Panc1 (cell line): ENCODE data around the gene ANKRD29. TPM values are rescaled to one million over a fixed set of nuclear protein-coding genes. Genes with fewer than 3 reads are reported as not detected.

Experiments
- ATAC-seq: fragments of 200-7000 bp; cut with Tn5 transposase; 2 replicates; pipeline ENCODE4 v1.9.1; 2020; ENCODE audit warnings: mild to moderate bottlenecking, moderate library complexity
- BruUV-seq: library from RNA; stranded (reverse); fragments of 400-500 nt; replicated peaks from 2 replicates; lab custom pipeline; 2021; lab: Mats Ljungman, UMichigan
- CTCF ChIA-PET: fragments of 300-600 bp; sonication (Branson Sonifier 250); formaldehyde crosslinking; loops from one replicate; lab custom pipeline; 2022; ENCODE audit warnings: antibody characterized with exemption; lab: Charles Lee
- POLR2A ChIA-PET: fragments of 300-600 bp; sonication (Branson Sonifier 250); formaldehyde crosslinking; loops from one replicate; lab custom pipeline; 2022; ENCODE audit warnings: antibody characterized with exemption; lab: Charles Lee
- DNase-seq: peaks from one replicate; pipeline ENCODE4 v3.0.0-alpha.2; 2010; ENCODE audit warnings: low read depth, low spot score
- H3K27ac ChIP-seq: 2 replicates; pipeline ENCODE4 v1.5.1; 2011; ENCODE audit warnings: mild to moderate bottlenecking, low read length, inconsistent platforms
- H3K27me3 ChIP-seq: fragments of 200-500 bp; sonication (Bioruptor generic); 2 replicates; pipeline ENCODE4 v1.6.0; 2014; ENCODE audit warnings: low read length, inconsistent platforms; ENCODE audit not compliant: control insufficient read depth, insufficient read depth
- H3K36me3 ChIP-seq: fragments of 200-500 bp; sonication (Bioruptor generic); 2 replicates; pipeline ENCODE4 v1.5.1; 2014; ENCODE audit warnings: inconsistent platforms, mild to moderate bottlenecking, low read length, moderate library complexity; ENCODE audit not compliant: control insufficient read depth, insufficient read depth
- H3K4me1 ChIP-seq: 2 replicates; pipeline ENCODE4 v1.5.1; 2011; ENCODE audit warnings: inconsistent platforms, mild to moderate bottlenecking, low read length, moderate library complexity; ENCODE audit not compliant: control insufficient read depth, insufficient read depth
- H3K4me3 ChIP-seq, 2 experiments: 2 replicates each; pipeline ENCODE4 v1.5.1; 2011 to 2012; ENCODE audit warnings: low read depth in 2 of 2, low read length in 2 of 2, mild to moderate bottlenecking in 2 of 2, inconsistent platforms in 1 of 2, moderate library complexity in 1 of 2
- H3K9me3 ChIP-seq: fragments of 200-500 bp; sonication (Bioruptor generic); 2 replicates; pipeline ENCODE4 v1.5.1; 2014; ENCODE audit warnings: low read depth, mild to moderate bottlenecking, inconsistent platforms, low read length, moderate library complexity; ENCODE audit not compliant: control insufficient read depth, insufficient read depth
- POLR2AphosphoS5 ChIP-seq: IDR thresholded peaks from 2 replicates; pipeline ENCODE4 v1.6.1; 2012; ENCODE audit warnings: mild to moderate bottlenecking, low read depth, low read length, moderate library complexity
- SIN3A ChIP-seq: IDR thresholded peaks from 2 replicates; pipeline ENCODE4 v1.6.1; 2012; ENCODE audit warnings: low read depth, mild to moderate bottlenecking, low read length, moderate library complexity, borderline replicate concordance; ENCODE audit not compliant: insufficient read depth
- TCF7L2 ChIP-seq: IDR thresholded peaks from 2 replicates; pipeline ENCODE4 v1.6.1; 2011; ENCODE audit warnings: mild to moderate bottlenecking, low read depth, low read length, inconsistent platforms
- in situ Hi-C: cut with HindIII; loops from 2 replicates; pipeline ENCODE4 v1.10.0; 2016; ENCODE audit warnings: low sequenced_read_pairs, low pct_unique_long_range_greater_than_20kb
- intact Hi-C: fragments of 100-400 bp; cut with micrococcal nuclease; formaldehyde crosslinking; loops from one replicate; pipeline ENCODE4 v1.10.0; 2022; ENCODE audit not compliant: unreplicated experiment
- total RNA-seq: library from RNA; stranded (reverse); gene quantifications from one replicate; pipeline ENCODE4 v1.2.1, GENCODE V29; 2021; ENCODE audit not compliant: unreplicated experiment
- TF ChIP-seq, protein P1 (sequence below), 2 experiments: IDR thresholded peaks; 2 replicates each; pipeline ENCODE4 v1.6.1; 2011 to 2012; ENCODE audit warnings: low read depth in 2 of 2, control low read depth in 1 of 2, low read length in 1 of 2, mild to moderate bottlenecking in 1 of 2, moderate library complexity in 1 of 2; ENCODE audit not compliant: insufficient read depth in 1 of 2
- TF ChIP-seq, protein P2 (sequence below): fragments of 450-650 bp; IDR thresholded peaks from 2 replicates; pipeline ENCODE4 v1.5.1; 2017; ENCODE audit warnings: mild to moderate bottlenecking

ANKRD29 gene
- total RNA-seq, 1 experiment from 2014 or later: 0.67 TPM

DNA sequence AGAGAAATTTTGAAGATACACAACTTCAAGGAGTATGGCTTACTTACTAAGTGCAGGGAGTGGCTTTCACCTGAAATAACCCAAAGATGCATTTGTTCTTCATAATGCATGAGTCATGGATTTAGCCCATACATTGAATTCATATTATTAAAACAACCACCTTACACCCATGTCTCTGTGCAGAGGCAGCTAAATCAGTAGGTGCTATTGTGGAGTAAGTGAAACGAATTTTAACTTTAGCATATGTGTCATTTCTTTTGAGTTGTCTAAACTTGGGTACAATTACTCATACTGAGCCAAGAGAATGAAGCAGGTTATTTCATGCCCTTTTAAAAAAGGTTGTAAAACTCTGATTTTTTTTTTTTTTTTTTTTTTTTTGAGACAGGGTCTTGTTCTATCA, 11.0 kb upstream of the ANKRD29 start:
- Histone ChIP-seq H3K36me3 (no peaks in the 10 kb centered on the region), H3K27me3 (peaks cover 7% of the 10 kb centered on the region; the same call in 1 of the 2 replicates), H3K4me1 (no peaks in the 10 kb centered on the region), H3K9me3 (no peaks in the 10 kb centered on the region), H3K4me3 (no peak overlapping the region), H3K27ac (no peak overlapping the region)
- ChIA-PET CTCF (no interaction called here), POLR2A (no interaction called here)
- DNase-seq (no peak), ATAC-seq (no peak)
- intact Hi-C loops: no loop called here
- no TSS peak for BruUV-seq
- TF ChIP-seq, protein P1, sequence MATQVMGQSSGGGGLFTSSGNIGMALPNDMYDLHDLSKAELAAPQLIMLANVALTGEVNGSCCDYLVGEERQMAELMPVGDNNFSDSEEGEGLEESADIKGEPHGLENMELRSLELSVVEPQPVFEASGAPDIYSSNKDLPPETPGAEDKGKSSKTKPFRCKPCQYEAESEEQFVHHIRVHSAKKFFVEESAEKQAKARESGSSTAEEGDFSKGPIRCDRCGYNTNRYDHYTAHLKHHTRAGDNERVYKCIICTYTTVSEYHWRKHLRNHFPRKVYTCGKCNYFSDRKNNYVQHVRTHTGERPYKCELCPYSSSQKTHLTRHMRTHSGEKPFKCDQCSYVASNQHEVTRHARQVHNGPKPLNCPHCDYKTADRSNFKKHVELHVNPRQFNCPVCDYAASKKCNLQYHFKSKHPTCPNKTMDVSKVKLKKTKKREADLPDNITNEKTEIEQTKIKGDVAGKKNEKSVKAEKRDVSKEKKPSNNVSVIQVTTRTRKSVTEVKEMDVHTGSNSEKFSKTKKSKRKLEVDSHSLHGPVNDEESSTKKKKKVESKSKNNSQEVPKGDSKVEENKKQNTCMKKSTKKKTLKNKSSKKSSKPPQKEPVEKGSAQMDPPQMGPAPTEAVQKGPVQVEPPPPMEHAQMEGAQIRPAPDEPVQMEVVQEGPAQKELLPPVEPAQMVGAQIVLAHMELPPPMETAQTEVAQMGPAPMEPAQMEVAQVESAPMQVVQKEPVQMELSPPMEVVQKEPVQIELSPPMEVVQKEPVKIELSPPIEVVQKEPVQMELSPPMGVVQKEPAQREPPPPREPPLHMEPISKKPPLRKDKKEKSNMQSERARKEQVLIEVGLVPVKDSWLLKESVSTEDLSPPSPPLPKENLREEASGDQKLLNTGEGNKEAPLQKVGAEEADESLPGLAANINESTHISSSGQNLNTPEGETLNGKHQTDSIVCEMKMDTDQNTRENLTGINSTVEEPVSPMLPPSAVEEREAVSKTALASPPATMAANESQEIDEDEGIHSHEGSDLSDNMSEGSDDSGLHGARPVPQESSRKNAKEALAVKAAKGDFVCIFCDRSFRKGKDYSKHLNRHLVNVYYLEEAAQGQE (IDR thresholded peaks at IDR 0.05; ENCODE audit: insufficient read depth in 1 of 2, low read depth in 2 of 2, low read length in 1 of 2): no peak
- no peak for TF ChIP-seq SIN3A
- TF ChIP-seq POLR2AphosphoS5: no peak
- TF ChIP-seq TCF7L2: no peak
- TF ChIP-seq, protein P2, sequence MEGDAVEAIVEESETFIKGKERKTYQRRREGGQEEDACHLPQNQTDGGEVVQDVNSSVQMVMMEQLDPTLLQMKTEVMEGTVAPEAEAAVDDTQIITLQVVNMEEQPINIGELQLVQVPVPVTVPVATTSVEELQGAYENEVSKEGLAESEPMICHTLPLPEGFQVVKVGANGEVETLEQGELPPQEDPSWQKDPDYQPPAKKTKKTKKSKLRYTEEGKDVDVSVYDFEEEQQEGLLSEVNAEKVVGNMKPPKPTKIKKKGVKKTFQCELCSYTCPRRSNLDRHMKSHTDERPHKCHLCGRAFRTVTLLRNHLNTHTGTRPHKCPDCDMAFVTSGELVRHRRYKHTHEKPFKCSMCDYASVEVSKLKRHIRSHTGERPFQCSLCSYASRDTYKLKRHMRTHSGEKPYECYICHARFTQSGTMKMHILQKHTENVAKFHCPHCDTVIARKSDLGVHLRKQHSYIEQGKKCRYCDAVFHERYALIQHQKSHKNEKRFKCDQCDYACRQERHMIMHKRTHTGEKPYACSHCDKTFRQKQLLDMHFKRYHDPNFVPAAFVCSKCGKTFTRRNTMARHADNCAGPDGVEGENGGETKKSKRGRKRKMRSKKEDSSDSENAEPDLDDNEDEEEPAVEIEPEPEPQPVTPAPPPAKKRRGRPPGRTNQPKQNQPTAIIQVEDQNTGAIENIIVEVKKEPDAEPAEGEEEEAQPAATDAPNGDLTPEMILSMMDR: no peak
- in situ Hi-C loops: no loop called here

DNA sequence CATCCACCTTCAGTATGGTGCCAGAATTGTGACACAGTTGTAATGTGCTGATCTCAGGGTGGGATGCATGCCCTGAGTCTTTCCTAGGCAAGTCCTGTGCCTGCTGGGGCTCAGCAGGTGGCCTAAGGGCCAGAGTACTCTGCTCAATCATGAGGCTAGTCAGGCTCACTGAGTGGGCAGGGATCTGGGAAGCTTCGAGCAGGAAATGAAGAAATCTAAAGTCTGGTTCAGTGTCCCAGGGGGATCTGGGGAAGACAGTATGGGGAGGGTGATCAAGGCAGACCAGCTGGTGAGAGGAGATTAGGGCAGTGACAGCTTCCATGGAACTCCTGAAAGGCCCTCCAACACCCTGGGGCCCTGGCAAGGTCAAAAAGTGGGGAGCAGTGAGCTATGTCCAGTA, 8.9 kb upstream of the ANKRD29 start:
- ATAC-seq (no peak), DNase-seq (no peak)
- Histone ChIP-seq H3K4me3 (no peak overlapping the region), H3K4me1 (no peaks in the 10 kb centered on the region), H3K27ac (no peak overlapping the region), H3K36me3 (no peaks in the 10 kb centered on the region), H3K9me3 (no peaks in the 10 kb centered on the region), H3K27me3 (peaks cover 4% of the 10 kb centered on the region; the same call in 1 of the 2 replicates)
- no TSS peak for BruUV-seq
- ChIA-PET POLR2A (interaction anchor here (0.7 kb wide), 1 partner anchor 708 kb away, joined by 3 read pairs; no protein-coding TSS in a partner anchor), CTCF (interaction anchor here (0.6 kb wide), 1 partner anchor 32 kb away, joined by 3 read pairs; no protein-coding TSS in a partner anchor)
- intact Hi-C loops: no loop called here
- in situ Hi-C loops: no loop called here
- TF ChIP-seq, protein P1 (IDR thresholded peaks at IDR 0.05; ENCODE audit: insufficient read depth in 1 of 2, low read depth in 2 of 2, low read length in 1 of 2): no peak
- no peak for TF ChIP-seq TCF7L2
- no peak for TF ChIP-seq SIN3A
